Mesenchymal stem cell (in vitro differentiated cells and primary cell): ENCODE results near the gene LTC4S.

Source experiments
- DNase-seq: peaks from one replicate; pipeline ENCODE4 v3.0.0-alpha.2; 2013
- H2AFZ ChIP-seq: one replicate; pipeline ENCODE4 v1.6.1; 2013; ENCODE audit warnings: low read depth, mild to moderate bottlenecking, control low read depth, inconsistent platforms, low read length, moderate library complexity
- H2AK5ac ChIP-seq: 2 replicates; pipeline ENCODE4 v1.6.1; 2013; ENCODE audit warnings: low read length, moderate library complexity, mild to moderate bottlenecking, inconsistent platforms; ENCODE audit not compliant: severe bottlenecking
- H2BK120ac ChIP-seq: one replicate; pipeline ENCODE4 v1.6.1; 2013; ENCODE audit warnings: low read depth, mild to moderate bottlenecking, inconsistent platforms, low read length, moderate library complexity
- H2BK12ac ChIP-seq, 2 experiments: one replicate each; pipeline ENCODE4 v1.6.1; 2013; ENCODE audit warnings: inconsistent platforms in 2 of 2, low read length in 2 of 2, mild to moderate bottlenecking in 2 of 2, moderate library complexity in 2 of 2, control low read depth in 1 of 2
- H2BK15ac ChIP-seq: one replicate; pipeline ENCODE4 v1.6.1; 2013; ENCODE audit warnings: mild to moderate bottlenecking, low read depth, inconsistent platforms; ENCODE audit not compliant: poor library complexity, severe bottlenecking
- H2BK5ac ChIP-seq: 2 replicates; pipeline ENCODE4 v1.6.1; 2013; ENCODE audit warnings: low read depth, mild to moderate bottlenecking, low read length, control low read depth, inconsistent platforms; ENCODE audit not compliant: poor library complexity, severe bottlenecking
- H3K14ac ChIP-seq, 2 experiments: one replicate each; pipeline ENCODE4 v1.6.1; 2013; ENCODE audit warnings: inconsistent platforms in 2 of 2, low read length in 2 of 2, control low read depth in 1 of 2, mild to moderate bottlenecking in 1 of 2, moderate library complexity in 1 of 2
- H3K18ac ChIP-seq, 2 experiments: one replicate each; pipeline ENCODE4 v1.6.1; 2013; ENCODE audit warnings: inconsistent platforms in 2 of 2, low read length in 2 of 2, control low read depth in 1 of 2, low read depth in 1 of 2, mild to moderate bottlenecking in 1 of 2
- H3K23ac ChIP-seq, 2 experiments: one replicate each; pipeline ENCODE4 v1.6.1; 2013; ENCODE audit warnings: inconsistent platforms in 2 of 2, low read length in 2 of 2, mild to moderate bottlenecking in 2 of 2, moderate library complexity in 2 of 2, control low read depth in 1 of 2
- H3K27ac ChIP-seq: 2 replicates; pipeline ENCODE4 v1.5.1; 2013; ENCODE audit warnings: mild to moderate bottlenecking, moderate library complexity, low read length, control low read depth, inconsistent platforms; ENCODE audit not compliant: poor library complexity, severe bottlenecking
- H3K27me3 ChIP-seq, 2 experiments: 2 replicates each; pipeline versions ENCODE4 v1.6.1 to v1.7.0; 2013; ENCODE audit warnings: low read length in 2 of 2, mild to moderate bottlenecking in 2 of 2, moderate library complexity in 2 of 2, control low read depth in 1 of 2, inconsistent platforms in 1 of 2; ENCODE audit not compliant: control insufficient read depth in 1 of 2, insufficient read depth in 1 of 2
- H3K36me3 ChIP-seq, 2 experiments: 2 replicates each; pipeline versions ENCODE4 v1.6.1 to v1.7.0; 2013; ENCODE audit warnings: low read length in 2 of 2, control low read depth in 1 of 2, inconsistent platforms in 1 of 2, low read depth in 1 of 2, mild to moderate bottlenecking in 1 of 2; ENCODE audit not compliant: insufficient read depth in 2 of 2, control insufficient read depth in 1 of 2
- H3K4ac ChIP-seq, 2 experiments: one replicate each; pipeline ENCODE4 v1.6.1; 2013; ENCODE audit warnings: inconsistent platforms in 2 of 2, low read length in 2 of 2, mild to moderate bottlenecking in 2 of 2, moderate library complexity in 2 of 2, control low read depth in 1 of 2, low read depth in 1 of 2
- H3K4me1 ChIP-seq: 2 replicates; pipeline ENCODE4 v1.6.1; 2013; ENCODE audit warnings: low read depth, low read length, control low read depth; ENCODE audit not compliant: control insufficient read depth, insufficient read depth
- H3K4me2 ChIP-seq: 2 replicates; pipeline ENCODE4 v1.6.1; 2013; ENCODE audit warnings: low read length, mild to moderate bottlenecking, inconsistent platforms; ENCODE audit not compliant: poor library complexity, severe bottlenecking
- H3K4me3 ChIP-seq, 2 experiments: 2 replicates each; pipeline versions ENCODE4 v1.5.1 to v1.7.0; 2013; ENCODE audit warnings: low read length in 2 of 2, mild to moderate bottlenecking in 2 of 2, control low read depth in 1 of 2, low read depth in 1 of 2; ENCODE audit not compliant: insufficient read depth in 1 of 2
- H3K79me1 ChIP-seq: replicated peaks from 2 replicates; pipeline ENCODE4 v1.6.1; 2013; ENCODE audit warnings: mild to moderate bottlenecking, control low read depth, low read length, inconsistent platforms; ENCODE audit not compliant: poor library complexity, severe bottlenecking
- H3K9ac ChIP-seq: 2 replicates; pipeline ENCODE4 v1.7.0; 2013; ENCODE audit warnings: mild to moderate bottlenecking, low read length, moderate library complexity
- H3K9me3 ChIP-seq: 2 replicates; pipeline ENCODE4 v1.7.0; 2013; ENCODE audit warnings: mild to moderate bottlenecking, low read length; ENCODE audit not compliant: control insufficient read depth
- H4K8ac ChIP-seq: one replicate; pipeline ENCODE4 v1.6.1; 2013; ENCODE audit warnings: inconsistent platforms, mild to moderate bottlenecking, low read length, moderate library complexity
- H4K91ac ChIP-seq: one replicate; pipeline ENCODE4 v1.6.1; 2013; ENCODE audit warnings: mild to moderate bottlenecking, low read length, inconsistent platforms
- WGBS: methylation state at CpG from one replicate; pipeline ENCODE4 v1.1.7; 2013; ENCODE audit warnings: mixed read lengths; 5-methylcytosine and 5-hydroxymethylcytosine counted together

Gene LTC4S

DNA sequence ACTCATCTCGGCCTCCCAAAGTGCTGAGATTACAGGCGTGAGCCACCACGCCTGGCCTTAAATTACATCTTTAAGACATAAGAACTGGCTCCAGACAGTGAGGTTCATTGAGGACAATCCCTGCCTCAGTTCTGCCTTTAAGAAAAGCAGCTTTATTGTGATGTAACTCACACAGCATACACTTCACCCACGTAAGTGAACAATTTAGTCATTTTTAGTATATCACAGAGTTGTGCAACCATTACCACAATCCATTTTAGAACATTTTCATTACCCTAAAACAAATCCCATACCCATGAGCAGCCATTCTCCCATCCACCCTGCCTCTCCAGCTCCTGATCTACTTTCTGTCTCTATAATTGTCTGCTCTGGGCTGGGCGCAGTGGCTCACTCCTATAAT, 24.0 kb upstream of the LTC4S start:
- Histone ChIP-seq H2BK5ac (no peak overlapping the region), H3K36me3 (peaks cover 58 to 81% of the 10 kb centered on the region in 2 experiments)

DNA sequence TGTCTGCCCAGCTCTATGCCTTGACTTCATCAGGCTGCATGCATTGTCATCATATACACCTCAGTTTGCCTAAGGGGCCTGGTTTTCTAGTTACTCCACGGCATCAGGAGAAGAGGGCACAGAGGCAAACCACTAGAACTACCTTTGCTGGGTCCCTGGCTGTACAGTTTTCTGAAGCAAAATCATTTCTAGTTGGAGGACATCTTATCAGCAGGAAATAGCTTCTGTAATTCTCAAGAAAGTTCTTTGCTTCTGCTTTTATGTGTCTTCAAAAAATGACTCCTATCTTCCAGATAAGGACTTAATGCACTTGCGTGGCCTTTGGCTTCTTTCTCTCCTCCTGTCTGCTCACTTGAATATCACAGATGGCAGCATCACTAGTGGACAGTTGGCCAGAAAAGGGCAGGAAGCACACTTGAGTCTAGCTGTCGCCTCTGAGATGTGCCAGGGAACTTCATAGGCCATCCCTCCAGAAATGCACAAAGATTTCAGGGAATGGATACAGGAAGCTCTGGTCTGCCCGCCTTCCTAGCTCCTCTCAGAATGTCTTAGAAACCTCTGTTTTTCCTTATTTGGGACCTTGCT, 22.4 kb upstream of the LTC4S start:
- Histone ChIP-seq H2BK15ac (no peak overlapping the region), H3K4me1 (peaks cover 8% of the 10 kb centered on the region), H4K8ac (no peak overlapping the region), H3K4me2 (no peak overlapping the region), H2AK5ac (no peak overlapping the region), H2BK120ac (no peak overlapping the region), H2AFZ (no peak overlapping the region), H3K4me3 (no peak overlapping the region), H3K18ac (no peak overlapping the region), H3K79me1 (peaks cover 37% of the 10 kb centered on the region), H3K27me3 (no peaks in the 10 kb centered on the region), H3K27ac (no peak overlapping the region), H2BK12ac (no peak overlapping the region), H4K91ac (no peak overlapping the region), H3K36me3 (peaks cover 66 to 89% of the 10 kb centered on the region in 2 experiments), H3K9me3 (no peaks in the 10 kb centered on the region), H3K9ac (no peak overlapping the region), H3K23ac (no peak overlapping the region), H3K4ac (no peak overlapping the region), H3K14ac (no peak overlapping the region), H2BK5ac (no peak overlapping the region)
- 96% methylated on average over 4 of the region's 4 CpGs for WGBS
- no peak for DNase-seq

More for the DNA sequence above, 24.0 kb upstream of the LTC4S start:
- H3K79me1 ChIP-seq: peaks cover 25% of the 10 kb centered on the region
- no peak overlapping the region for H4K91ac ChIP-seq
- no peak overlapping the region for H2BK12ac ChIP-seq
- H3K4me2 ChIP-seq: no peak overlapping the region
- H2AK5ac ChIP-seq: no peak overlapping the region
- no peak overlapping the region for H3K23ac ChIP-seq
- no peak overlapping the region for H3K4me3 ChIP-seq
- H3K9me3 ChIP-seq: no peaks in the 10 kb centered on the region
- no peak overlapping the region for H3K14ac ChIP-seq
- no peak overlapping the region for H2BK15ac ChIP-seq
- no peak overlapping the region for H2AFZ ChIP-seq
- H4K8ac ChIP-seq: no peak overlapping the region
- H3K18ac ChIP-seq: no peak overlapping the region
- no peak for DNase-seq
- peaks cover 24% of the 10 kb centered on the region for H3K4me1 ChIP-seq
- H2BK120ac ChIP-seq: no peak overlapping the region
- no peaks in the 10 kb centered on the region for H3K27me3 ChIP-seq
- no peak overlapping the region for H3K4ac ChIP-seq
- H3K27ac ChIP-seq: no peak overlapping the region
- no peak overlapping the region for H3K9ac ChIP-seq
- 91% methylated on average over 5 of the region's 5 CpGs for WGBS

DNA sequence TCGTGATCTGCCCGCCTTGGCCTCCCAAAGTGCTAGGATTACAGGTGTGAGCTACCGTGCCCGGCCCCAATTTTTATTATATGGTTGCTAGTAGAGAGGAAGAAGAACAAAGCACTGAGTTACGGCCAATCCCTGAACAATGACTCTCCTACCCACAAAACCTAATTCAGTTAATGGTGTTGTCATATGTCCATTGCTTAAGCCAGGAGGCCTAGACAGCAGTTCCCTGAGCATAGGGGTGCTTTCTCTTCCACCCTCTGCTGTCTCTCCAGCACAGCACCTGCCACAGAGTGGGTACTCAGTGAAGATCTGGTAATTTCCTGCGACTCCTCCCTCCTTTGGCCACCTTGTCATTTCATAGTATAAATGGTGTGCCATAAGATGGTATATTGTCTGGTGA, 21.4 kb upstream of the LTC4S start:
- H3K27ac ChIP-seq: no peak overlapping the region
- 90% methylated on average over 3 of the region's 6 CpGs for WGBS

DNA sequence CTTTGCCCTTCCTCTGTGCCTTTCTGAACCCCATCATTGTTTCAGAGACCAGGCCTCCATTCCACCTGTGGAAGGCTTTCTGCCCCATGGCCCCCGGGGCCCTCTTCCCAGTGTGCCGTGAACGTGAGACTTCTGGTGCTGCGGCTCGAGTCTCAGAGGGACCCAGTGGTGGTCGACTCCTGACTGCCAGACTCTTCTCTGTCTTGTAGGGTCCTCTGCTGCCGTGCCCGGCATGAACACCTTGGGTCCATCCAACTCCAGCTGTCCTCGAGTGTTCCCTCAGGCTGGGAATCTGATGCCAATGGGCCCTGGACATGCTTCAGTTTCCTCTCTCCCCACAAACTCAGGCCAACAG, 20.1 kb upstream of the LTC4S start:
- Histone ChIP-seq H2AK5ac (no peak overlapping the region), H3K18ac (no peak overlapping the region)
- DNase-seq: no peak

More for the DNA sequence above, 21.4 kb upstream of the LTC4S start:
- no peak overlapping the region for H4K91ac ChIP-seq
- no peak overlapping the region for H3K4ac ChIP-seq
- no peak overlapping the region for H3K4me2 ChIP-seq
- H3K27me3 ChIP-seq: no peaks in the 10 kb centered on the region
- H2BK120ac ChIP-seq: no peak overlapping the region
- H2AFZ ChIP-seq: no peak overlapping the region
- H2BK5ac ChIP-seq: no peak overlapping the region
- peaks cover 68 to 90% of the 10 kb centered on the region in 2 experiments for H3K36me3 ChIP-seq
- no peak overlapping the region for H3K4me3 ChIP-seq
- no peak overlapping the region for H2BK12ac ChIP-seq
- peaks cover 39% of the 10 kb centered on the region for H3K79me1 ChIP-seq
- no peak overlapping the region for H3K23ac ChIP-seq
- H3K14ac ChIP-seq: no peak overlapping the region
- H3K18ac ChIP-seq: no peak overlapping the region
- no peak overlapping the region for H2BK15ac ChIP-seq
- H3K9ac ChIP-seq: no peak overlapping the region
- H3K9me3 ChIP-seq: no peaks in the 10 kb centered on the region
- no peak overlapping the region for H4K8ac ChIP-seq
- no peak overlapping the region for H2AK5ac ChIP-seq
- no peak for DNase-seq
- peaks cover 6% of the 10 kb centered on the region for H3K4me1 ChIP-seq

More for the DNA sequence above, 20.1 kb upstream of the LTC4S start:
- H3K4me1 ChIP-seq: peaks cover 1% of the 10 kb centered on the region
- H3K9ac ChIP-seq: no peak overlapping the region
- no peak overlapping the region for H3K4me2 ChIP-seq
- H3K27ac ChIP-seq: no peak overlapping the region
- H3K14ac ChIP-seq: no peak overlapping the region
- H3K36me3 ChIP-seq: peaks cover 75 to 92% of the 10 kb centered on the region in 2 experiments
- no peak overlapping the region for H4K8ac ChIP-seq
- 92% methylated on average over 9 of the region's 9 CpGs for WGBS
- no peaks in the 10 kb centered on the region for H3K27me3 ChIP-seq
- peaks cover 43% of the 10 kb centered on the region for H3K79me1 ChIP-seq
- no peaks in the 10 kb centered on the region for H3K9me3 ChIP-seq
- H2BK12ac ChIP-seq: no peak overlapping the region
- H2BK15ac ChIP-seq: no peak overlapping the region
- no peak overlapping the region for H2BK5ac ChIP-seq
- no peak overlapping the region for H3K4me3 ChIP-seq
- no peak overlapping the region for H3K23ac ChIP-seq
- no peak overlapping the region for H2AFZ ChIP-seq
- H3K4ac ChIP-seq: no peak overlapping the region
- no peak overlapping the region for H4K91ac ChIP-seq
- no peak overlapping the region for H2BK120ac ChIP-seq
